Measurements from ENCODE around the gene IL1A. TPM values are rescaled to one million over a fixed set of nuclear protein-coding genes. Genes with fewer than 3 reads are reported as not detected.

Gene IL1A
- total and polyA plus RNA-seq, 9 of the 15 experiments (the other 6 are each of a cell fraction or from before 2014, with no cell fraction given), result 0.03 to 0.27 (median 0.14) TPM; not detected in 2

- TF ChIP-seq ZNF444 (CRISPR knock-in tag; IDR thresholded peaks at IDR 0.05) (no peak), AFF4 (CRISPR knock-in tag; IDR thresholded peaks at IDR 0.05) (peak; percentile 62; the same call in 1 of the 2 replicates), SIRT6 (IDR thresholded peaks at IDR 0.05; ENCODE audit: low read depth, low read length) (no peak), CREB1 (IDR thresholded peaks at IDR 0.05) (peak; percentile 89), CREB1 (CRISPR knock-in tag; IDR thresholded peaks at IDR 0.05) (peak; percentile 86), TBP (optimal IDR thresholded peaks at IDR 0.05; ENCODE audit: low read depth, low read length) (no peak), ZNF217 (CRISPR knock-in tag; IDR thresholded peaks at IDR 0.05) (no peak), ARNT (IDR thresholded peaks at IDR 0.05) (peak; percentile 46 to 93; a peak in 3 of 4 replicates), FOXA3 (CRISPR knock-in tag; conservative IDR thresholded peaks at IDR 0.05 in 1 of 2, IDR thresholded peaks at IDR 0.05 in 1 of 2) (no peak; a peak in 1 of 4 replicates), NCOA4 (IDR thresholded peaks at IDR 0.05; ENCODE audit: partially characterized antibody) (no peak), POLR3A (IDR thresholded peaks at IDR 0.05; ENCODE audit: borderline replicate concordance, extremely low read depth, insufficient read depth, insufficient read length) (no peak), NUFIP1 (IDR thresholded peaks at IDR 0.05; ENCODE audit: partially characterized antibody) (peak; percentile 88), TEAD2 (tag; IDR thresholded peaks at IDR 0.05) (no peak), FOXK2 (conservative IDR thresholded peaks at IDR 0.05 in 1 of 2, IDR thresholded peaks at IDR 0.05 in 1 of 2; ENCODE audit: low read depth in 2 of 2) (peak; percentile 92 to 95), NRF1 (conservative IDR thresholded peaks at IDR 0.05 in 1 of 2, IDR thresholded peaks at IDR 0.05 in 1 of 2) (no peak), SNIP1 (IDR thresholded peaks at IDR 0.05; ENCODE audit: low read depth) (no peak), PML (IDR thresholded peaks at IDR 0.05; ENCODE audit: low read length) (peak; percentile 60)
- TF ChIP-seq, protein P1, sequence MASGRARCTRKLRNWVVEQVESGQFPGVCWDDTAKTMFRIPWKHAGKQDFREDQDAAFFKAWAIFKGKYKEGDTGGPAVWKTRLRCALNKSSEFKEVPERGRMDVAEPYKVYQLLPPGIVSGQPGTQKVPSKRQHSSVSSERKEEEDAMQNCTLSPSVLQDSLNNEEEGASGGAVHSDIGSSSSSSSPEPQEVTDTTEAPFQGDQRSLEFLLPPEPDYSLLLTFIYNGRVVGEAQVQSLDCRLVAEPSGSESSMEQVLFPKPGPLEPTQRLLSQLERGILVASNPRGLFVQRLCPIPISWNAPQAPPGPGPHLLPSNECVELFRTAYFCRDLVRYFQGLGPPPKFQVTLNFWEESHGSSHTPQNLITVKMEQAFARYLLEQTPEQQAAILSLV (tag; IDR thresholded peaks at IDR 0.05), result peak; percentile 99
- TF ChIP-seq, protein P2, sequence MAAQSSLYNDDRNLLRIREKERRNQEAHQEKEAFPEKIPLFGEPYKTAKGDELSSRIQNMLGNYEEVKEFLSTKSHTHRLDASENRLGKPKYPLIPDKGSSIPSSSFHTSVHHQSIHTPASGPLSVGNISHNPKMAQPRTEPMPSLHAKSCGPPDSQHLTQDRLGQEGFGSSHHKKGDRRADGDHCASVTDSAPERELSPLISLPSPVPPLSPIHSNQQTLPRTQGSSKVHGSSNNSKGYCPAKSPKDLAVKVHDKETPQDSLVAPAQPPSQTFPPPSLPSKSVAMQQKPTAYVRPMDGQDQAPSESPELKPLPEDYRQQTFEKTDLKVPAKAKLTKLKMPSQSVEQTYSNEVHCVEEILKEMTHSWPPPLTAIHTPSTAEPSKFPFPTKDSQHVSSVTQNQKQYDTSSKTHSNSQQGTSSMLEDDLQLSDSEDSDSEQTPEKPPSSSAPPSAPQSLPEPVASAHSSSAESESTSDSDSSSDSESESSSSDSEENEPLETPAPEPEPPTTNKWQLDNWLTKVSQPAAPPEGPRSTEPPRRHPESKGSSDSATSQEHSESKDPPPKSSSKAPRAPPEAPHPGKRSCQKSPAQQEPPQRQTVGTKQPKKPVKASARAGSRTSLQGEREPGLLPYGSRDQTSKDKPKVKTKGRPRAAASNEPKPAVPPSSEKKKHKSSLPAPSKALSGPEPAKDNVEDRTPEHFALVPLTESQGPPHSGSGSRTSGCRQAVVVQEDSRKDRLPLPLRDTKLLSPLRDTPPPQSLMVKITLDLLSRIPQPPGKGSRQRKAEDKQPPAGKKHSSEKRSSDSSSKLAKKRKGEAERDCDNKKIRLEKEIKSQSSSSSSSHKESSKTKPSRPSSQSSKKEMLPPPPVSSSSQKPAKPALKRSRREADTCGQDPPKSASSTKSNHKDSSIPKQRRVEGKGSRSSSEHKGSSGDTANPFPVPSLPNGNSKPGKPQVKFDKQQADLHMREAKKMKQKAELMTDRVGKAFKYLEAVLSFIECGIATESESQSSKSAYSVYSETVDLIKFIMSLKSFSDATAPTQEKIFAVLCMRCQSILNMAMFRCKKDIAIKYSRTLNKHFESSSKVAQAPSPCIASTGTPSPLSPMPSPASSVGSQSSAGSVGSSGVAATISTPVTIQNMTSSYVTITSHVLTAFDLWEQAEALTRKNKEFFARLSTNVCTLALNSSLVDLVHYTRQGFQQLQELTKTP (IDR thresholded peaks at IDR 0.05; ENCODE audit: low read depth in 1 of 2, partially characterized antibody in 2 of 2), result peak; percentile 60 to 93
These were observed 9.9 kb upstream of the IL1A start (continued) for GRCh38 chr2:112794131-112794733.

Data from K562 (cell line).